ENCODE data around the gene CEP120. TPM values are rescaled to one million over a fixed set of nuclear protein-coding genes. Genes with fewer than 3 reads are reported as not detected.

The CEP120 gene
- total and polyA plus RNA-seq, 2 experiments from 2014 or later: 4.9 to 16.3 TPM

- TF ChIP-seq JUNB (IDR thresholded peaks at IDR 0.05; ENCODE audit: unreplicated experiment) (no peak), ZNF462 (CRISPR knock-in tag; IDR thresholded peaks at IDR 0.05) (no peak), ETS1 (IDR thresholded peaks at IDR 0.05) (no peak), POLR2AphosphoS5 (IDR thresholded peaks at IDR 0.05; ENCODE audit: low read depth) (no peak), NANOG (IDR thresholded peaks at IDR 0.05; ENCODE audit: borderline replicate concordance) (no peak)
Measured at GRCh38 chr5:123449424-123449974, 26.3 kb upstream of the CEP120 start (continued).

- no peak overlapping the region for H3K27ac Mint-ChIP-seq
- Histone ChIP-seq H3F3A (replicated peaks; ENCODE audit: low read depth) (no peaks in the 10 kb centered on the region), H3K4me3 (no peak overlapping the region), H2AFZ (no peak overlapping the region), H3K27me3 (ENCODE audit: insufficient read depth) (no peaks in the 10 kb centered on the region), H3K36me3 (ENCODE audit: insufficient read depth) (no peaks in the 10 kb centered on the region), H4K20me1 (replicated peaks; ENCODE audit: insufficient read depth) (no peaks in the 10 kb centered on the region), H3K9me2 (ENCODE audit: insufficient read depth) (no peaks in the 10 kb centered on the region), H3K4me2 (no peak overlapping the region), H3K4me1 (ENCODE audit: insufficient read depth) (peaks cover 1% of the 10 kb centered on the region; the same call in 1 of the 2 replicates), H3K27ac (ENCODE audit: low read depth) (no peak overlapping the region), H3K79me2 (replicated peaks; ENCODE audit: insufficient read depth) (no peaks in the 10 kb centered on the region)
- H3K36me3 Mint-ChIP-seq (ENCODE audit: low read depth): no peaks in the 10 kb centered on the region
- H3K27me3 Mint-ChIP-seq (ENCODE audit: insufficient read depth, low read depth, poor library complexity): peaks cover 1% of the 10 kb centered on the region
- no peak overlapping the region for H3K4me3 Mint-ChIP-seq
- TF ChIP-seq NANOG (IDR thresholded peaks at IDR 0.05; ENCODE audit: borderline replicate concordance) (no peak), JUNB (IDR thresholded peaks at IDR 0.05; ENCODE audit: unreplicated experiment) (no peak)
- ATAC-seq: no peak
- no peaks in the 10 kb centered on the region for H3K9me3 Mint-ChIP-seq
- peaks cover 13% of the 10 kb centered on the region for H3K4me1 Mint-ChIP-seq
- DNase-seq (ENCODE audit: low spot score): no peak
Measured at GRCh38 chr5:123448743-123449142, 25.5 kb upstream of the CEP120 start.

Data from GM23338 (cell line).